Neutrophil (primary cell): ENCODE results near the gene AREG.

Experiments used
- H3K27ac ChIP-seq: fragments of 200-600 bp; sonication (generic); 2 replicates; pipeline ENCODE4 v1.5.1; 2016; ENCODE audit warnings: mild to moderate bottlenecking, moderate library complexity
- H3K27me3 ChIP-seq: fragments of 200-600 bp; sonication (generic); 2 replicates; pipeline ENCODE4 v1.6.0; 2016; ENCODE audit warnings: mild to moderate bottlenecking
- H3K36me3 ChIP-seq: fragments of 200-600 bp; sonication (generic); 2 replicates; pipeline ENCODE4 v1.5.1; 2017
- H3K4me1 ChIP-seq, 2 experiments: fragments of 200-600 bp in 1 of 2; sonication (generic) in 1 of 2; 1 replicate in 1 of 2; 2 replicates in 1 of 2; pipeline versions ENCODE4 v1.5.1 to v1.6.1; 2013 to 2016; ENCODE audit warnings: low read depth in 1 of 2, low read length in 1 of 2, mild to moderate bottlenecking in 1 of 2, moderate library complexity in 1 of 2; ENCODE audit not compliant: control insufficient read depth in 1 of 2, insufficient read depth in 1 of 2
- H3K4me3 ChIP-seq, 2 experiments: fragments of 200-600 bp in 1 of 2; sonication (generic) in 1 of 2; 1 replicate in 1 of 2; 2 replicates in 1 of 2; pipeline ENCODE4 v1.5.1; 2013 to 2016; ENCODE audit warnings: low read depth in 1 of 2, low read length in 1 of 2, mild to moderate bottlenecking in 1 of 2, moderate library complexity in 1 of 2
- H3K9me3 ChIP-seq: fragments of 200-600 bp; sonication (generic); 2 replicates; pipeline ENCODE4 v1.5.1; 2016
- CTCF ChIP-seq: fragments of 200-600 bp; sonication (generic); IDR thresholded peaks from 2 replicates; pipeline ENCODE4 v1.5.1; 2016; ENCODE audit warnings: antibody characterized with exemption

AREG gene

GRCh38 chr4:74483226-74483911, 38.4 kb downstream of the AREG start:
- Histone ChIP-seq H3K4me1 (no peaks in the 10 kb centered on the region), H3K27me3 (no peaks in the 10 kb centered on the region), H3K36me3 (no peaks in the 10 kb centered on the region), H3K27ac (no peak overlapping the region), H3K4me3 (no peak overlapping the region), H3K9me3 (no peaks in the 10 kb centered on the region)
- no peak for TF ChIP-seq CTCF

- no peaks in the 10 kb centered on the region for H3K27me3 ChIP-seq
- no peaks in the 10 kb centered on the region for H3K4me1 ChIP-seq
- no peak overlapping the region for H3K27ac ChIP-seq
- H3K36me3 ChIP-seq, result no peaks in the 10 kb centered on the region
- no peak for TF ChIP-seq CTCF
- no peaks in the 10 kb centered on the region for H3K9me3 ChIP-seq
- no peak overlapping the region for H3K4me3 ChIP-seq
Observed at GRCh38 chr4:74486905-74487304, 42.0 kb downstream of the AREG start.

- H3K9me3 ChIP-seq, result no peaks in the 10 kb centered on the region
- H3K27ac ChIP-seq, result no peak overlapping the region
- H3K36me3 ChIP-seq, result no peaks in the 10 kb centered on the region
- H3K4me3 ChIP-seq, result no peak overlapping the region
- no peak for TF ChIP-seq CTCF
- H3K27me3 ChIP-seq, result no peaks in the 10 kb centered on the region
- no peaks in the 10 kb centered on the region for H3K4me1 ChIP-seq
Observed at GRCh38 chr4:74487771-74488170, 42.8 kb downstream of the AREG start.

- Histone ChIP-seq H3K27ac (no peak overlapping the region), H3K4me1 (no peaks in the 10 kb centered on the region), H3K36me3 (no peaks in the 10 kb centered on the region), H3K9me3 (no peaks in the 10 kb centered on the region), H3K4me3 (no peak overlapping the region), H3K27me3 (no peaks in the 10 kb centered on the region)
- no peak for TF ChIP-seq CTCF
Observed at GRCh38 chr4:74490736-74491135, 45.8 kb downstream of the AREG start.

- Histone ChIP-seq H3K4me3 (no peak overlapping the region), H3K9me3 (no peaks in the 10 kb centered on the region), H3K4me1 (no peaks in the 10 kb centered on the region), H3K36me3 (no peaks in the 10 kb centered on the region), H3K27ac (no peak overlapping the region), H3K27me3 (no peaks in the 10 kb centered on the region)
- no peak for TF ChIP-seq CTCF
Observed at GRCh38 chr4:74499986-74500781, 55.2 kb downstream of the AREG start.
